GM12874 (cell line): ENCODE measurements around the gene PEX26.

Experiments
- TF ChIP-seq, protein P1 (sequence below): IDR thresholded peaks from 2 replicates; pipeline ENCODE4 v1.5.1; 2011; ENCODE audit warnings: low read depth, mild to moderate bottlenecking, control low read depth, low read length, moderate library complexity; ENCODE audit not compliant: insufficient read depth

PEX26 gene

DNA sequence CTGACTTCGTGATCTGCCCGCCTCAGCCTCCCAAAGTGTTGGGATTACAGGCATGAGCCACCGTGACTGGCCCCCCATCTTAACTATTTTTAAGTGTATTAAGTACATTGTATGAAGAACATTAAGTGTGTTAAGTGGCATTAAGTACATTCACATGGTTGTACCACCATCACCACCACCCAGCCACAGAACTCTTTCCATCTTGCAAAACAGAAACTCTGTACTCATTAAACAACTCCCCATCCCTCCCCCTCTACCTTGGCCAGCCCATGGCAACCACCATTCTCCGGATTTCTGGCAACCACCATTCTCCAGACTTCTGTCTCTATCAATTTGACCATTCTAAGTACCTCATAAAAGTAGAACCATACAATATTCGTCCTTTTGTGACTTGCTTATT lies 17.8 kb upstream of the PEX26 start:
- TF ChIP-seq, protein P1, sequence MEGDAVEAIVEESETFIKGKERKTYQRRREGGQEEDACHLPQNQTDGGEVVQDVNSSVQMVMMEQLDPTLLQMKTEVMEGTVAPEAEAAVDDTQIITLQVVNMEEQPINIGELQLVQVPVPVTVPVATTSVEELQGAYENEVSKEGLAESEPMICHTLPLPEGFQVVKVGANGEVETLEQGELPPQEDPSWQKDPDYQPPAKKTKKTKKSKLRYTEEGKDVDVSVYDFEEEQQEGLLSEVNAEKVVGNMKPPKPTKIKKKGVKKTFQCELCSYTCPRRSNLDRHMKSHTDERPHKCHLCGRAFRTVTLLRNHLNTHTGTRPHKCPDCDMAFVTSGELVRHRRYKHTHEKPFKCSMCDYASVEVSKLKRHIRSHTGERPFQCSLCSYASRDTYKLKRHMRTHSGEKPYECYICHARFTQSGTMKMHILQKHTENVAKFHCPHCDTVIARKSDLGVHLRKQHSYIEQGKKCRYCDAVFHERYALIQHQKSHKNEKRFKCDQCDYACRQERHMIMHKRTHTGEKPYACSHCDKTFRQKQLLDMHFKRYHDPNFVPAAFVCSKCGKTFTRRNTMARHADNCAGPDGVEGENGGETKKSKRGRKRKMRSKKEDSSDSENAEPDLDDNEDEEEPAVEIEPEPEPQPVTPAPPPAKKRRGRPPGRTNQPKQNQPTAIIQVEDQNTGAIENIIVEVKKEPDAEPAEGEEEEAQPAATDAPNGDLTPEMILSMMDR, result no peak

DNA sequence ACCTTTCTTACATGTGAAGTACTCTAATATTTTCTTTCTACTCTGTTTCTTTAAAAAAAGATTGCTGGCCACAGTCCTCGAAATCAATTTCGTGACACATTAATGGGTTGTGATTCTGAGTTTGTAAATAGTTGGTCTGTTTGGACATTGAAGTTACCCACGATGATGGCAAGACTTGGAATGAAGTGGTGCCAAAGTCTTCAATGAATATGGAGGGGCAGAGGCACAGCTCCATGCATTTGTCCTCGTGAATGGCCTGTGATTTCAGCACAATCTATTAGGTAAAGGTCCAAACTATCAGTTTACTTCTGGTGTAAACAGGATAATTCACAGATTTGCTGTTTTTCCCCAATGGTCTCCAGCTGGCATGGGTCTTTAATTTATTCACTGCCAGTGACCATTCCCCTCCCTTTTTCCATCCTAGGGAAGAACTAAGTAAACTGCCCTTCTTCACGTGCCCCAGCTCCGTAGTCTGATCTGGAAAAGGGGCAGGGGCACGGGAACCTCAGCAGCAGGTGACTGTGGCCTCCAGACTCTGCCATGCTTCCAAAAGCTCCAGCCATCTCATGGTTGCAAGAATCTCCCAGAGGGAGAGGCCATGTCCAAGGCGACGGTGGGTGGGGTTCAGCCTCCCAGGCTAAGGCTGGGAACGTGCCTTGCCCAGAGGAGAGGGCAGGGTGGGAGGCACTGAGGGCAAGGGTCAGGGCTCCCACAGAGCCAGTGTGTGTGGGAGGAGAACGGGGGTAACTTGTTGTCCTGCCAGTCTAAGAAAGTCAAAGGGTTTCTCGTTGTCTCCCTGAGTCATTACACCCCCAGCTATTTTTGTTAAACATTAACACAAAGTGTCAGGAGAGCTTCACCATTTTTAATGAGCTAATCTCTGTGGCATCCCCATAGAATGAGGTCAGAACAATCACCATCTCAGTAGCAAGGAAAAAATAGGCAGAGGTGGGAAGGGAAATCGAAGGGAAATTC lies 16.9 kb upstream of the PEX26 start:
- TF ChIP-seq, protein P1, result no peak

DNA sequence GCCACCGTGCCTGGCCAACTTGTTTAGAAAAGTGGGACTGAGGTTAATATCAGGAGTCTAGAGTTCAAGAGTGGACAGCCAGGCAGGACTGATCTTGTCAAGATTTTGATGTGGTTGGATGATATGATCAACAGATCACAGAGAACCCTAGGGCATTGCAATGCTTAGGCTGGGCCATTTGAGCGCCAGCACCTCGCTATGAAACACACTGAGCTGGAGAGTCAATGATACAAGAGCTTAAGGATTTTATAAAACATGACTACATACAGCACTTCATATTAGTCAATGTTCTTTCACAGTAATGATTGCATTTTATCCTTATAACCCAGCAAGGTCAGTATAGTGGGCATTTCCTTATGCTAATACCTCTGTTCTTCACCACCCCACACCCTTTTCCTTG lies 15.4 kb upstream of the PEX26 start:
- TF ChIP-seq, protein P1, result no peak

DNA sequence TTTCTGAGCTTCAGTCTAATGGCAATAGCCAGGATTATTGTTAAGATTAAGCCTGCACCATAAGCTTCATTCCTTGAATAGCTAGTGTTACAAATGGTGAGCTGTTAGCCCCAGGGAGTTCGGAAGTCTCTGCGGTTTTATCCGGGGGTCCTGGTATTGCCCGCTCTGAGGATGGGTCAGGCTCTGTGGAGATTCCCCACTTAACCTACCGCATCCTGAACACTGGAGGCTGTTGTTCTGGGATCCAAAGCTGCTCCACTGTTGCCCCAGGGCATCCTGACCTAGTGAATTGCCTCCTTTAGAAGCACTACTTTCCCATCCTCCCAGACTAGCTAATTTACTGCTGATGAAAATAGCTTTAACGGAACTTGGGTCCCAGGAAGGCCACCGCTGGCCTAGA lies 14.5 kb upstream of the PEX26 start:
- TF ChIP-seq, protein P1, result no peak

DNA sequence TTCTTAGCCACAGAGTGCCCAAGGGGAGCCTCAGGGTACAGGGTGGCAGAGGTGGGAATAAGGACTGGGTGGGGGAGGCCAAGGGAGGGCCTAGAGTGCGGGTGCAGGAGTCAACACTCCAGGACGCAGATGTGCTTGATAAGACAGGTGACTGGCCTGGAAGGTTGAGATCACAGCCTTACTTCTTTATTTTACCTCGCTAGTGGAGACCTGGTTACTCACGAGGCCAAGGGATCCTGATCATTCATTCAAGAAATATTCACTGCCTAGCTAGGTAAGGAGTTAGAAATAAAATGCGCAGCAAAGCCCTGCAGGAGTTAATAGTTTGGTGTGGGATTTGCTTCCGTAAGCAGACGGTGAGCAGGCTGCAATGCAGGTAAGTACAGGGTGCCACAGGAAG lies 13.2 kb upstream of the PEX26 start:
- TF ChIP-seq, protein P1, result no peak

DNA sequence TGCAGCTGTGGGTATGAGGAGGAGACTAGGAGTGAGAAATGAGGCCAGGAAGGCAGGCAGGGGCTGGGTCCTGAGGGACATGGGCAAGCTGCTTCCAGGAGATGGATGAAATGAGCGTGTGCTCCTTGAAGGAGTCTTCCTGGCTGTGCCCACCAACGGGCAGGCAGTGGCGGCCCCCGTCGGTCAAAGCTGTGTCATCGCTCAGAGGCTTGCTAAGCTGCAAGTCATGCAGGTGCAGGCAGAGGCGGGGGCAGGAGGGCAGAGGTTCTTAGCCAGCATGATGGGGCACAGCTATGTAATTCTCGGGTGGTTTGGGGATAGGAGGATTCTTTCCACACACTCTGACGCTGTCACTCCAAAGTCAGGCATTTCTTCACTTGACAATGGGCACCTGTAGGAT lies 12.5 kb upstream of the PEX26 start:
- TF ChIP-seq, protein P1, result no peak

DNA sequence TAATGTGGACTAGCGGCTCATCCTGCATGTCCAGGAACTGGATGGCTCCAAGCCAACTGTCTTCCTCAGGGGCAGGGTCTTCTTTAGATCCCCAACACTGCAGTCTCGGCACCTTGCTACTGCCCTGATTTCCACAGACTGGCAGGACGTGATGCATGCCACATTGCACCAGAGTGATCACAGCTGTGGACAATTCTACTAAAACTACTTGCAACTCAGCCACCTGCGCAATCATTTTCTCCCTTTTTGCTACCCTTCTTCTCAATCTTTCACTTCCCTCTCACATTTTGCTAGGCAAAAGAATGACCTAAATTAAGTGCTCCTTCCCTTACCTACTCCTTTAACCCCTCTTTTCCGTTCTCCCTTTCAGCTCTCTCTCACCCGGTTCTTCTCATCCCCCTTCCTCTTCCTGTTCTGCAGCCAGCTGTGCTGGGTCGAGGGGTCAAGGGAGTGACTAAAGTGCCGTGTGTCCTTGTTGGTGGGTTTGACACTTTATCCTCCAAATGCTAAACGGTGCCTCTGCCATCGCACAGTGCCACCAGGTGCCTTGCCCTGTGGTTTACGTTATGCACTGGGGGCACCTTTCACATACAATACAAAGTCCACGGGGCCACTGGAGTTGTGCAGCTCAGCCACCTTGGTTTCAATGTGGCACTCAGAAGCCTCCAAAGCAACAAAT lies 11.5 kb upstream of the PEX26 start:
- TF ChIP-seq, protein P1, result no peak
